Fibroblast of skin of back (primary cell): ENCODE data around the gene PFN2.
A peak's percentile ranks its signal among the peaks of the same experiment; 100 is the strongest.
"Not testable (repeated sequence)": the region's sequence is repeated elsewhere in the genome, so short reads cannot be mapped to it uniquely, and the experiment has no call there.

Source experiments
- DNase-seq: peaks from one replicate; pipeline ENCODE4 v3.0.0-alpha.2; 2013

PFN2 gene

DNA sequence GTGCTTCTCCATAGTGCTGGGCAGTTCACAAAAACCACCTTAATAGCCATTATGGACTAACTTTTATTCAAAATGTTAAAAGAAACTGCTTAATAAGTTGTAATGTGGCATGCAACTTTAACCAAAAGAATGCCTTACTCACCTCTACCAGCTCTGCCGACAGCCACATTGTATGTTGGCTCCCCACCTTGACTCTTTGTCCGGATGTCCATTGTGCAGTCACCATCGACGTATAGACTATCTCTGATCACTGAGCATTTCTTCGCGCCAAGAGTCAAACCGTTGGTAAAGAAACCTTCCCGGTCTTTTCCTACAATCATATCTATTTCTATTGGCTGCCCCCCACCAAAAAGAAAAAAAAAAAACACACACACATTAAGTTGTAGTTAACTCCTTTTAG, 2.5 kb downstream of the PFN2 start:
- peak; percentile 53 for DNase-seq

DNA sequence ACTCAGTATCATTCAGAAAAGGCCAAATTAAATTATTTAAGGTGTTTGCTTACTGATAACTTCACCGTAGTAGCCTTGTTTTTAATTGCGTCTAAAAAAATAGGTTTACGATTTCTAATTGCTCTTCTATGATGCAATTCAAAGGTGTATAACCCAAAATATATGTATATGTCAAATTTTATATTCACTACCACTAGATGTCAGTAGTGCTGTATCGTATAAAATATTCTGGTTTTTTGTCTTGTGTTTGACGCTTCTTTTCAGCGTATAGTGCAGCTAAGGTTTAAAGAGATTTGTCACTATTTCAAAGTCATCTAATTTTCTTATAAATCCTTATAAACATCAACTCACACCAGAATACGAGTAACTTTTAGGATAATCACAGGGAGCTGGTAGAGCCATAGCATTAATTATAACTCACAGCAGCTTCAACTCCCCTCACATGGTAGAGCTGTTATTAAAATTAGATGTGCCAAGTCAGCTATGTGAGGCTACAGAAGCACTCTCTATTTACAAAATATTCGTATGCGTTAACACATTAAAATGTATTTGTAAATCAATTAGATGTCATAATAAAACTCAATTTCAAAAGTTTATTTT, 3.5 kb downstream of the PFN2 start:
- peak; percentile 73 for DNase-seq

DNA sequence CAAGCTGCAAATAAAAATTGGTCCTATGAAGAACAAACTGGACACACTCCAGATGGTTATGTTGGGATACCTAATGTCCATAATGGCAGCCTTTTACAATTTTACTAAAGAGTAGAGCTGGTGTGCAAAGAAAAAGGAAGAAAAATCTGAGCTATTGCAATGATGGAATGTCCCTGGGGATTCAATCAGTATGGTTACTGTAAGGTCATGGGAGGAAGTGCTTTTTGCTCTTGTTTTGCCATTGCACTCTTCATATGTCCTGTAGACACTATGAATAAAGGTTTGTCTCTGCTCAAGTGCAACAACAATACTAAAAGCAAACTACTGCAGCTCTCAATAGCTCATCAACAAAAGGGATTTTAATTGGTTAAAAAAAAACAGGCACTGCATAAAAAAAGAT, 5.4 kb downstream of the PFN2 start:
- peak; percentile 70 for DNase-seq

DNA sequence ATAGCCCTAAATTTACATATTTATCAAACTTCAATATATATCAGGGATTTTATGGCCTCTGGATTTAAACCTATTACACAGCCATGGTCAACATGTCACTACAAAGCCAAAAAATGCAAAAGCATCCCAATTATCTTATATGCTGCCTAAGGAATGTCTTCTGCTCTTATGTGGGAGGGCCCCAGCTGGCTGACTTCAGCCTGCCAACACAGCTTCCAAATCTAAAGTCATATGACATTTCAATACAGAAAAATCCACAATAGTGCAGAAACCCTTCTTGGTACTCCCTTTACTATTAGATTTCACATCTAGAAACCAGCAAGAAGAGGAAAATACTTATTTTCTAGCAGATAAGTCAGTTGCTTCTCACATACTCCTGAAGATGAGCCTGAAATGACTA, 6.4 kb downstream of the PFN2 start:
- peak; percentile 47 for DNase-seq

DNA sequence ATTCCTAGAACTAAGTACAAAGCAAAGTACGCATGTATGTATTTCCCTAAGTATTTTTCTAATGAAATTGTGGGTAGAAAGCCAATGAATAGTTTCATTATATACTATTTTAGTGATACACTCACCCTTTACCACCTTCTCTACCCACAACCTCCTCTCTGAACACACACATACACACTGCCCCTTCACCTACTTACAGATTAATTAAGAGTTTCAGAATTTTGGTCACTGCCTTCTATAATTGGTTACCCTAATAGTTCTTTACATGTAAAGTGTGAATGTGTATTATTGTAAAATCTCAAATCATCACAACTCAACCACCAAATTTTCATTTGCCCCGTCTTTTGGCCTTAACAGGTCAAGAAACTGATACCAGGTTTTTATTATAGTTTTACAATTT, 7.2 kb downstream of the PFN2 start:
- DNase-seq = no peak

DNA sequence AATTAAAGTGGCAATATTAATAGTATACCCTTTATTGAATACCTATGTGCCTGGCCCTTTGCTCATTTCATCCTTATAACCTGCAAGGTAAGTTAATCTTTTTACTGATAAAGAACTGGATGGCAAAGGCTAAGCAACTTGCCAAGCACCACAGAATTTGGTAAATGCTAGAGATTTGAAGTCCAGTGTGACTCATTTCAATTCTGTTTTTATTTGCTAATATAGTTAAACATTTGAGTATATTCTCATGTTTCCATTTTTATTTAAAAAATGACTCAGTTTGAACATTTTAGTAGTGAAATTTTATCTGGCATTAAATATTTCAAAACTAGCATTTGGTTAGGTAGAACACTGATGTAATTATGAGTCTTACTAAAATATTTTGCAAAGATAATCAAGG, 11.3 kb downstream of the PFN2 start:
- DNase-seq = no peak

DNA sequence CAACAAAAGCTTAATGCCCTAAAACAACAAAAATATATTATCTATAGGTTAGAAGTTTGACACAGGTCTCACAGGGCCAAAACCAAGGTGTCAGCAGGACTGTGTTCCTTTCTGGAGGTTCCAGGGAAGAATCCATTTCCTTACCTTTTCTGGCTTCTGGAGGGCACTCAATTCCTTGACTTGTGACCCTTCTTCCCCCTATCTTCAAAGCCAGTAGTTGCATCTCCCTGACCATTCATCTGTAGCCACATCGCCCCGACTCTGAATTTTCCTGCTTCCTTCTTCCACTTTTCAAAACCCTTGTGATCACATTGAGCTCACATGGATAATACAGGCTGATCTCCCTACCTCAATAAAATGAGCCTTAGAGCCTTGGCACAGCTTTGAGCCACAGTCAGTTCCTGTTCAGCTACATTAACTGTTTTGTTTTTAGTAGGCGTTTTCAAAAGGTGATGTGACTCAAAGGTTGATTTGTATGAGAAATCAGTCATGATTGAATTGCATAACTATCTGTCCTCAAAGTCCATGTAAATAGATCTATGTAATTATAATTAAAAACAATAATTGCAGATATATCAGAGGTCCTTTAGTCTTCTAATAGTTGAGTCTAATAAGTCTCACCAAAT, 12.4 kb downstream of the PFN2 start:
- DNase-seq = no peak

DNA sequence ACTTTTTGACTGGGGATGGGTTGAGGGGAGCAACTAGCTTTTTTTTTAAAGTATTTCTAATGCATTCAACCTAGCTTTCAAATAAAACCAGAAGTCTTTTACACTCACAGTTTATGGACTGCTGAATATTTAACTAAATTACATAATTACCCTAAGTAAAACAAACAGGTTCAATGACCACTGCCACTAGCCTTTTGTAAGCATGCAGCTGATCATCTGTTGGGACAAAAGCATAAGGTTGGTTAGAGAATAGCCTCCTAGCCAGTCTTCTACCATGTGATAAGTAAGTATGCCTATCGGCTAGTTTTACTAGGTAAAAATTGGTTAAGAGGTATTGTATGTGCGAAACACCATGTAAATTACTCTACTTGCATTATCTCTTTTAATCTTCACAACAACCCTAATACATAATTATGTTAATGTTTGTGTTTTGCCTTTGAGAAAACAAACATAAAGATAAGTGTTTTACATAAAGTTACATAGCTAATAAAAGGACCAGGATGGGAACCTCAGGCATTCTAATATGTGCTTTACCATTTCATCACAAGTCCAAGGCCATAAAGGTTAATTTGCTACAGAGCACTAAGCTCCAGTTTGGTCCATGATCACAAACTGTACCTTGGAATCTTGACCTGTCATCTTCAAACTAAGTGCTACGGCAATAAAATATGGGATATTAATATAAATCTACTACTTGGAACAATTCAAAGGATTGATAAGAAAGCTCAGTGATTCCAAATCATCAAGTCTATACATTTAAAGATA, 13.2 kb downstream of the PFN2 start:
- DNase-seq = no peak

DNA sequence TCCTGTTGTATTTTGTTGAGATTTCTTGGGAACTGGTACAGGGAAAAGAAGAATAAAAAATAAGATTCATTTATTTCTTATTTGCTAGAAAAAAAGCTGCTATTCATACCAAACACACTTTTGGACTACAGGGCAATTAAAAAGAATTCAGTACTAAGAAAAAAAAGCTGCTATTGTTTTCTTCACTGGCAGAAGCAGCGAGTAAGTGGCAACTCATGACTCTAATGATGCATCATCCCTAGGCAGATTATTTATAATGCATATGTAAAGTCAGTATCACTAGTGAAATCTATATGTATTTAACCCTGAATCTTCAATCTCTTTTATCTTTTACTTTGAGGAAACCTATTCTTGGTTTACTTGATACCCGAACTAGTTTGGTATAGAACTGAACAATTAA, 15.2 kb downstream of the PFN2 start:
- no peak for DNase-seq

DNA sequence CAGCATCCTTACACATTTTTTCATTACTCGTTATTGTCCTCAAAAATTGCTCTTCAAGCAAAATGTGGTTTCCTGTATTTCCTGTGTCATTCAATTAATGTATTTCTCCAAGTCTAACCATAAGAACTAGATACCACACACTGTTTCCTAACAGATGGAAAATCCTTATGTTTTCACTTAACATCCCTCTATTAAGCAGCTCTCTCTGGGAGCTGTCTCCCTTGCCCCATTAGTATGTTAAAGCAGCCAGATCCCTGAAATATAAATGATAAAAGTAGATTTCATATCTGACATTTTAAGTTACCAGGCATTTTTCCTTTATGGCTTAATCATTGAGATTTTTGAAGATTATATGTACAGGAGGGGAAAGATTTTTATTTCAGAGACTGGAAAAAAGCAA, 15.9 kb downstream of the PFN2 start:
- no peak for DNase-seq

DNA sequence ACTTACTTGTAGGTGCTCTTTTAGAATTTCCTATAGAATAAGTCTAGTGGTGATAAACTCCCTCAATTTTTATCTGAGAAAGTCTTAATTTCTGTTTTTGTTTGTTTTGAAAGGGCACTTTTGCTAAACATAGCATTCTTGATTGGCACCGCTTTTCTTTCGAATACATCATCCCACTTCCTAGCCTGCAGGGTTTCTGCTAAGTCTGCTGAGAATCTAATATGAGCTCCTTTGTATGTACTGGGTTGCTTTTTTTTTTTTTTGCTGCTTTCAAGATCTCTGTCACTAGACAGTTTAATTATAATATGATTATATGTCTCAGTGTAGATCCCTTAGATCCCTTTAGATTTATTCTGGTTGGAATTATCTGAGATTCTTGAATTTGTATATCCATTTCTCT, 21.5 kb downstream of the PFN2 start:
- no peak for DNase-seq

DNA sequence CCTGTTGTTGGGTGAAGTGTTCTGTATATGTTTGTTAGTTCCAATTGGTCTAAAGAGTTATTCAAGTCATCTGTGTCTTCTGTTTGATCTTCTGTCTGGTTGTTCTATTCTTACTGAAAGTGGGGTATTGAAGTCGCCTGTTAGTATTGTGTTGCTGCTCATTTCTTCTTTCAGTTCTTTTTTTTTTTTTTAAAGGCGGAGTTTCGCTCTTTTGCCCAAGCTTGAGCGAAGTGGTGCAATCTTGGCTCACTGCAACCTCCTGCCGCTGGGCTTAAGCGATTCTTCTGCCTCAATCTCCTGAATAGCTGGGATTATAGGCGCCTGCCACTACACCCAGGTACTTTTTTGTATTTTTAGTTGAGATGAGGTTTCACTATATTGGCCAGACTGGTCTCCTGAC, 23.5 kb downstream of the PFN2 start:
- DNase-seq = no peak

DNA sequence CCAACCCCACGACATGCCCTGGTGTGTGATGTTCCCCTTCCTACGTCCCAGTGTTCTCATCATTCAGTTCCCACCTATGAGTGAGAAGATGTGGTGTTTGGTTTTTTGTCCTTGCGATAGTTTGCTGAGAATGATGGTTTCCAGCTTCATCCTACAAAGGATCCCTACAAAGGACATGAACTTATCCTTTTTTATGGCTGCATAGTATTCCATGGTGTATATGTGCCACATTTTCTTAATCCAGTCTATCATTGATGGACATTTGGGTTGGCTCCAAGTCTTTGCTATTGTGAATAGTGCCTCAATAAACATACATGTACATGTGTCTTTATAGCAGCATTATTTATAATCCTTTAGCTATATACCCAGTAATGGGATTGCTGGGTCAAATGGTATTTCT, 26.7 kb downstream of the PFN2 start:
- DNase-seq = not testable (repeated sequence)

DNA sequence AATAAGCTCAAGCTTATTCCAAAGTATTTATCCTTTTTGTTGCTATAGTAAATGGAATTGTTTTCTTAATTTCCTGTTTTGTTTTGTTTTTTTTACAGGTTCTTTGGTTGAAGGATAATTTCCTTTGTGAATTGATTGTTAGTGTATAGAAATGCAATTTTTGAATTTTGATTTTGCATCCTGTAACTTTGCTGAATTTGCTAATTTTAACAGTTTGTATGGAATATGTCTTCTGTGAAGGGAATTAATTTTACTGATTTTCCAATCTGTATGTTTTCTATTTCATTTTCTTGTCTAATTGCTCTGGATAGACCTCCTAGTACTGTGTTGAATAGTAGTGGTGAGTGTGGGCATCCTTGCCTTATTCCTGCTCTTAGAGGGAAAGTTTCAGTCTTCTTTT, 28.3 kb downstream of the PFN2 start:
- DNase-seq = no peak

DNA sequence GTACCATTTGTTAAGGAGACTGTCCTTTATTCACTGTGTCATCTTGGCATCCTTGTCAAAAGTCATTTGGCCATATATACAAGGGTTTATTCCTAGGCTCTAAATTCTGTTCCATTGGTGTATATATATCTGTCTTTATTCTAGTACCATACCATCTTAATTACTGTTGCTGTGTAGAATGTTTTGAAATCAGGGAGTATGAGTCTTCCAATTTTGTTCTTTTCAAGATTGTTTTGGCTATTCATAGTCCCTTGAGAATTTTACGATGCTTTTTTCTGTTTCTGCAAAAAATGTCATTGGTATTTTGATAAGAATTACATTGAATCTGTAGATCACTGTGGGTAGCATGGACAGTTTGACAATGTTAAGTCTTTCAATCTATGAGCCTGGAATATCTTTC, 28.7 kb downstream of the PFN2 start:
- peak; percentile 26 for DNase-seq

DNA sequence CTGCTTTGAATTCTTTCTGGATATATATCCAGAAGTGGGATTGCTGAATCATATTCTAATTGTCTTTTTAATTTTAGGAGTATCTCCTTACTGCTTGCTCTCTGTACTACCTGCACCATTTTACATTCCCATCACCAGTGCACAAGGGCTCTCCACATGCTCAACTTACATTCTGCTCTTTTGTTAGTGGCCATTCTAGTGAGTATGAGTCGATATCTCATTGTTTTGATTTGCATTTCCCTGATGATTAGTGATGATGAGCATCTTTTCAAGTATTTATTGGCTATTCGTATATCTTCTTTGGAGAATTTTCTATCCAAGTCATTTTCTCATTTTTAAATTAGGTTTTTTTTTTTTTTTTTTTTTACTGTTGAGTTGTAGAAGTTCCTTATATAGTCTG, 29.5 kb downstream of the PFN2 start:
- DNase-seq = peak; percentile 78

DNA sequence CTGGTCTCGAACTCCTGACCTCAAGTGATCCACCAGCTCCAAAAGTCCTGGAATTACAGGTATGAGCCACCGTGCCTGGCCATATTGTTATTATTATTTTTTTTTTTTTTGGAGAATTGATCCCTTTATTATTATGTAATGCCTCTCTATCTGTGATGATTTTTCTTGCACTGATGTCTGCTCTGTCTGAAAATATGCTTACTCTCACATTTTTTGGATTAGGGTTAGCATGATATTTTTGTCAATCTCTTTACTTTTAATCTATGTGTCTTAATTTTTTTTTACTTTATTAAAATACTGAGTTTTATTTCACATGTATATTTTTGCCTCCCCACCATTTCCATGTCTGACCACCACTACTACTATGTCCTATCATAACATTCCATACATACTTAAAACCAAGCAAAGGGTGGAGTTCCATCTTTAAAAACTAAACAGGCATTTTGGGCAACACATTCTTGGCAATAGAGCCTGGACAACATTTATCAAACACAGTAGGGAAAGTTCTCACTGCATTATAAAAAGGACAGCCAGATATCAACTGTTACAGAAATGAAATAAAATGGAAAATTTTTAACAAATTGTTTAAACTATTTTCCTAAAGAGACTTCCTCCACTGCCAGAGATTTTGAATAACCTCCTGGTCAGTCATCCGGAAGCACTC, 32.2 kb downstream of the PFN2 start:
- peak; percentile 76 for DNase-seq

DNA sequence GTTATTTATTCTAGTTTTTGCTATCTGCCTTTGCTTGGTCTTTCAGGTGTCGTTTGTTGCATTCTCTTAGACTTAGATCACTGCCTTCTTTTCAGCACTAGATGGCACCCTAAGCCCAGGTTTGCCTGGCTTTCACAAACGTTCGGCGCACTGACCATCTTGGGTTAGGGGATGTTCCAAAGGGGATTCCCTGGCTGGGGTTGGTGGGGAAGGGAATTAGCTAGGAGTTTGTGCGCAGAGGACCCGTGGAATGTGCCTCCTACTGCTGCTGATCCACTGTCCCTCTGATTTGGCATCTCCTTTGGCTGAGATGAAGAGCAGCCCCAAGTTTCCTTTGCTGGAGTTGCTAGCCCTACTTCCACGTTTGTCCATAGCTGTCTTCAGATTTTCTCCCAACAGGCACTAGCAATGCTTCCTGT, 33.9 kb downstream of the PFN2 start:
- peak; percentile 69 for DNase-seq

DNA sequence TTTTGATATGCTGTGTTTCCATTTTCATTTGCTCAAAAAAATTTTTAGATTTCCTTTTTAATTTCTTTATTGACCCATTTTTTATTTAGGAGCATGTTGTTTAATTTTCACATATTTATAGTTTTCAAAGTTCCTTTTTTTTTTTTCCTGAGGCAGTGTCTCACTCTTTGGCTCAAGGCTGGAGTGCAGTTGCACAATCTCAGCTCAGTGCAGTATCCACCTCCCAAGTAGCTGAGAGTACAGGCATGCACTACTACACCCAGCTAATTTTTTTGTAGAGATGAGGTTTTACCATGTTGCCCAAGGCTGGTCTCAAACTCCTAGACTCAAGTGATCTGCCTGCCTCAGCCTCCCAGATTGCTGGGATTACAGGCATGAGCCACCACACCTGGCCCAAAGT, 36.2 kb downstream of the PFN2 start:
- peak; percentile 49 for DNase-seq

DNA sequence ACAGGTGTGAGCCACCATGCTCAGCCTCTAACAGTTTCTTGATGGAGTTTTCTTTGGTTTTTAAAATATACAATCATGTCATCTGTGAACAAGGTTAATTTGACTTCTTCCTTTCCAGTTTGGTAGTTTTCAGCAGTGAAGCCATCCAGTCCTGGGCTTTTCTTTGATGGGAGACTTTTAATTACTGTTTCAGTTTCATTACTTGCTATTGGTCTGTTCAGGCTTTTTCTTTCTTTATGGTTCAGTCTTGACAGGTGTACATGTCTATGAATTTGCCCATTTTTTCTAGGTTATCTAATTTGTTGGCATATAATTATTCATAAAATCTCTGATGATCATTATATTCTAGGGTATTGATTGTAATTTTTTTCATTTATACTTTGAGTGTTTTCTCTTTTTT, 36.8 kb downstream of the PFN2 start:
- DNase-seq = no peak

DNA sequence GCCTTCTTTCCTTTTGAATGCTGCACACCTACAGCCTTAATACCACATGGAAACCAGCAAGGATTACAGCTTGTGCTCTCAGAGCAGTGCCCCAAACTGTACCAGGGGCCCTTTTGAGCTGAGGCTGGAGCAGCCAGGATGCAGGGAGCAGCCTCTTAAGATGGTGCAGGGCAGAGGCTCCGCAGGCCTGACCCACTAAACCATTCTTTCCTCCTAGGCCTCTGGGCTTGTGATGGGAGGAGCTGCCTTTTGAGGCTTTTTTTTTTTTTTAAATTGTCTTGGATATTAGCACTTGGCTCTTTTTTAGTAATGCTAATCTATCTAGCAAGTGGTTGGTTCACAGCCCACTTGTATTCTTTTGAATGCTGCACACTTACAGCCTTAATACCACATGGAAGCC, 37.7 kb downstream of the PFN2 start:
- DNase-seq = no peak

DNA sequence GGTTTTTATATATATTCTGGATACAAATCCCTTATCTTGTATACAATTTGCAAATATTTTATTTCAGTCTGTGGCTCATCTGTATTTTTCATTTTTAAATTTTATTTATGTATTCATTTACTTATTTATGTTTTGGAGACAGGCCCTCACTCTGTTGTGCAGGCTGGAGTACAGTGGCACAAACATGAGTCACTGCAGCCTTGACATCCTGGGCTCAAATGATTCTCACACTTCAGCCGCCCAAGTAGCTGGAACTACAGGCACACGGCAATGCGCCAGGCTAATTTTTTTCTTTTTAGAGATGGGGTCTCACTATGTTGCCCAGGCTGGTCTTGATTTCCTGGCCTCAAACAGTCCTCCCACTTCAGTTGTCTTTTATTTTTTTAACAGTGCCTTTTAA, 50.6 kb downstream of the PFN2 start:
- no peak for DNase-seq

DNA sequence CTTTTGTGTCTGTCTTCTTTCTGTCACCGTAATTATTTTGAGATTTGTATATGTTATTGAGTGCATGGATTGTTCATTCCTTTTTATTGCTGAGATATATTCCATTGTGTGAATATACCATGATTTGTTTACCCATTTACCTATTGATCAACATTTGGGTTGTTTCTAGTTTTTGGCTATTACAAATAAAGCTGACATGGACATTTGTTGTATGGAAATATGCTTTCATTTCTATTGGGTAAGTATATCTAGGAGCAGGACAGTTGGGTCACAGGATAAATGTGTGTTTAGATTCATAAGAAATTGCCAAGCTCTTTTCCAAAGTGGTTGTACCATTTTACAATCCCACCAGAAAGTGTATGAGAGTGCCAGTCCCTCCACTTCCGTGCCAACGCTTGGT, 51.2 kb downstream of the PFN2 start:
- DNase-seq = no peak
